Stimulated activated CD4-positive, alpha-beta T cell treated with anti-CD3 and anti-CD28 coated beads, Interleukin-2, amount 100 ng/mL, for 24 hours (primary cell): ENCODE results near the gene FILIP1L.

Experiments used
- DNase-seq, 2 donors: peaks; one replicate each; pipeline ENCODE4 v3.0.0-alpha.2; 2020

The FILIP1L gene

DNA sequence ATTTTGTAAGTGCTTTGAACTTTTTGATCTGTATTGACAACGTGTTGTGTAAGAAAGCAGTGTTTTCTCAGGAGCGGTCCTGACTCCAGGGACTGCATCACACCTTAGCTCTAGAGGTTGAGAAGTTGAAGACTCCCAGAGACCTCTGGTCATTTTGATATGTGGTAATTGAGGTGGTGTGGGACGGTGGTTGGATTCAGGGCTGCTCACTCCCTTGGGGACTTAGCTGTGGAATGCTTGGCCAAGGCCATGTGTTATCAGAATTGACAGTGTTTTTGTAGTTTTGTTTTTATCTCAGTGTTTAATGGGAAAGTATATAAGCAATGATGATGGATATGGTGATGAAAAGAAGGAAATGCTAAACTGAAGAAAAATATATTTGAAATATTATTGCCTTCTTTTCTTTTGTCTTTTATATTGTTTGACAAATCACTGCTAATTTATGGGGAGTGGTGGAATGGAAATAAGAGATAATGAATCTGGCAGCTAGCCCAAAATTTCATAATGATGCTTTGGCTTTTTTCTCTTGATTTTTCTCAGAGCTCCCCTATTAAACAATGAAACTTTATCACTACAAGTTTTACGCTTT, 280.6 kb downstream of the FILIP1L start:
- DNase-seq: no peak

DNA sequence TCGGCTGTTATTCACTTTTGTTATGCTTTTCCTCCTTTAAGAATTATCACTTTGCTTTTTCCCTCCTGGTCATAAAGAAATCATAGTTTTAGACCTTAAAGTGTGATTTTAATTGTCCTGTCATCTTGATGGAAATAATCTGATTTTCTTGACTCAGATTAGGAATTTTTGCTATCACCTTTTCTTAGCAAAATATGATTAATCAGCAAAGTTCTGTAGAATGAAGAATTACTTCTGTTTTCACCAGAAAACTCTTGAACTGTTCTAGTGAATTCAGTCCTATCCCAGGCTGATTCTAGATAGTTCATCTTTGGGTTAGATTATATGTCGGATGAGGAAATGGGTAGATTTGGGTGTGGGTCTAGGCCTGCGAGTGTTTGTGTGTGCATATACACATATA, 284.5 kb downstream of the FILIP1L start:
- no peak for DNase-seq

DNA sequence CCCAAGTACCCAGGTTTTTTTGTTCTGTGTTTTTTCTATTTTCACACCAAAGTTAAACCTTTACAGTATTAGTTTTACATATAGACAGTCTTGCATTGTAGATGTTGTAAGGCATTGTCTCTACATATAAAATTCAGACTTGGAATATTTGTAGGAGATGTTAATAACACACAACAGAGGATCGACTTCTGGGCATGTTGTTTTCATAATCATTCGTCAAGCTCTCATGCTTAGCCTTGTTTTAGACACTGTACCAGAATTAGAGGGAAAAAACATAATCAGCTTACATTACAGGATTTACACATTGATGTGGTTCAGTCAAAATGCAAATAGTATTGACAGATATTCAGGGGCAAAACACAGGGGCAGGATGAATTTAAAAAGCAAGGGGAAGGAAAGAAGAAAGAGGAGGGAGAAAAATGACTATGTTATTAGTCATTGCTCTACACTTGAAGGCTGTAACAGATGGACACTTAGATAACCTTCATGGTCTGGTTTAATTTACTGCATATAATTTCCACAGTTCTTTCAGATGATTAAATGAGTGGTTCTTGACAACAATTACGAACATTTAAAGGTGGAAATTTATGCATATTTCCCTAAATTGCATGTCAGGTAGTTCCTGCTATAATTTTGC, 289.2 kb downstream of the FILIP1L start:
- no peak for DNase-seq

DNA sequence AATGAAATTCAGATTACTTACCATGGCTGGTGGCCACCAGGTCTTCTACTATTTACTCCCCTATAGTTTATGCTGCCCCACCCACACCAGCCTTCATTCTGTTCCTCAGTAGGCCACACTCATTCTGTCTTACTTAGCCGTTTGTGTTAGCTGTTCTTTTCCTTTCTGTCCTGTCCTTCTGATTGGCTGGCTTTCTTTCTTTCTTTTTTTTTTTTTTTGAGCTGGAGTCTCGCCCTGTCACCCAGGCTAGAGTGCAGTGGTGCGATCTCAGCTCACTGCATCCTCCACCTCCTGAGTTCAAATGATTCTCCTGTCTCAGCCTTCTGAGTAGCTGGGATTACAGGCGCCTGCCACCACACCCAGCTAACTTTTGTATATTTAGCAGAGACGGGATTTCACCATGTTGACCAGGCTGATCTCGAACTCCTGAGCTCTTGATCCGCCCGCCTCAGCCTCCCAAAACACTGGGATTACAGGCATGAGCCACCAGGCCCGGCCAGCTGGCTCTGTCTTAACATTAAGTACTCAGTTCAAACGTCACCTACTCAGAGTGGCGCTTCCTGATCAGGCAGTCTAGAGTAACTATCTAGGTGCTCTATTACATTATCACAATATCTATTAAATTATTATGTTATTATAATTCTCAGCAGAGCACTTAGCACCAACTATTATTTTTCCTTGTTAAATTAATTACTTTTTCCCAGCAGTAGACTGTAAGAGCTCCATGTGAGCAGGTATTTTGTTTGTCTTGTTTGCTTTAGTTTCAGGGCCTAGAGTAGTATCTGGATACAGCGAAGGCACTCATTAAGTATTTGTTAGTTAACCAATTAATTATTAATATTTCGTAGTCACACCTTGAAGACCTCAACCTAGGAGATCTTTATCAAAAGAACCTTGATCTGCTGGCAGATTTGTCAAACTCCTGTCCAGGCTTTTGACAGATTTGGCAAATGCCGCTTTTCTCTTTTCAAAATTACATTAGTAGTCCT, 290.3 kb downstream of the FILIP1L start:
- DNase-seq: no peak

DNA sequence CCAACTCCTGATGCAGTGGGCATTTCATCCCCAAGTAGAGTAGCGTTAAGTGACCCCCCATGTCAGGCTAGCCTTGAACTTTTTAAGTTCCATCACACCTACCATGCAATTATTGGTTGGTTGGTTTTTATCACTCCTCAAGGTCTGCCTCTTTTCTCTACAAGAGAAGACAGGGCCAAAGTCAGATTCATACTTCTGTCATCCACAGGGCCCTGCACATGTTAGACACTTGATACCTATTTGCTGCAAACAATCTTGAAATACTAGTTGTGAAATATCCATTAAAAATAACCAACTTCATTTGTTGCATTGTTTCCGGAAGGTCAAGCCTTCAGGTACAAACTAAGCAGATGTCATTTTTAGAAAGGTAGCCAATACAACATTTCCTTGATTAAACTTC, 295.5 kb downstream of the FILIP1L start:
- DNase-seq: no peak

DNA sequence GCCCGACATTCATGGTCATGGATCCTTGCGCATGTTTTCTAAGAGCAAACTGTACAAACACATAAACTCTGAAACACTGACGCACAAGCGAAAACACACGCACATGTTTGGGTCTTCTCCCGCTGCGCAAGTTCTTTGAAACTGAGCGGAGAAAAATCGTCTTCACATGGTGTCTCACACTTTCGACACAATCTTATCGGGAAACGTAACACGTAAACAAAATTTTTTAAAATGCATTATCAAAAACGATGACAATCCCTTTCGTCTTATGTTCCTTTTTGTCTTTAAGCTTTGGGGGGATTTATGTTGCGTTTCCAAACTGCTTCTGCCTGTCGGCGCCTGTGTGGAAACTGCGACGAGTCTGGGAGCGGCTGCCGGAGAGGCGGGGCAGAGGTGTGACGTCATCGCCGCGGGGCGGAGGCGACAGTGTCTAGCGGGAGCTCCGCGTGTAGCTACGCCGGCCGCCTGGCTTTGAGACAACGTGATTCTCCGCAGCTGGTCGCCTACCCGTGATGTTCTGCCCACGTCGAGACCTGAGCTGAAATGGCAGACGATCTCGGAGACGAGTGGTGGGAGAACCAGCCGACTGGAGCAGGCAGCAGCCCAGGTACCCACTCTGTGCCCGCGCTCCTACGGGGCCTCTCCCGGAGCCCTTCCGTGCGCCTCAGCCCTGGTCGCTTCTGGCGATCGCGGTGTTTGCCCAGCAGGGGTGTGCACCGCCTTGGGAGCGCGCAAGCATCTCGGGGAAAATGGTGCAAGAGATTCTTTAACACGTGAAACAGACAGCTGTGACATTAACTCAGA, 296.7 kb downstream of the FILIP1L start, which contains the start of gene CMSS1:
CMSS1 (plus strand) TSS at position 426 of the 804 bp plus-strand sequence.
- DNase-seq: peak; percentile 97 to 98

DNA sequence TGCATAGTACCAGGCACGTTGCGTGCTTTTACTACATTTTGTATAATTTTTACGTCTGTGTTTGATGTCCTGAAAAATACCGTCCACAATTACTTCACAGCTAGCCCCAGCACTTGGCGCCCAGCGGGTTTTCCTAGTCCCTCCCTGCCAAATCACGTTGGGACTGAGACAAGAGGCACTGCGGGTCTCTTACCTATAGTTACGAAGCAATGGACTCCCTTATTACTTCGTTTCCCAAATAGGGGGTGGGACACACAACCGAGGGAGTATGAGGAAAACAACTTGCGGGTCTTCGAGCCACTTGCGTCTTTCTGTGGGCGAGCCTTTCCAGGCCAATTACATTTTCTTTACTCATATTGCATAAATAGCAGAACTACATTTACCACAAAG, 297.3 kb downstream of the FILIP1L start:
- peak; percentile 10 to 31 for DNase-seq

DNA sequence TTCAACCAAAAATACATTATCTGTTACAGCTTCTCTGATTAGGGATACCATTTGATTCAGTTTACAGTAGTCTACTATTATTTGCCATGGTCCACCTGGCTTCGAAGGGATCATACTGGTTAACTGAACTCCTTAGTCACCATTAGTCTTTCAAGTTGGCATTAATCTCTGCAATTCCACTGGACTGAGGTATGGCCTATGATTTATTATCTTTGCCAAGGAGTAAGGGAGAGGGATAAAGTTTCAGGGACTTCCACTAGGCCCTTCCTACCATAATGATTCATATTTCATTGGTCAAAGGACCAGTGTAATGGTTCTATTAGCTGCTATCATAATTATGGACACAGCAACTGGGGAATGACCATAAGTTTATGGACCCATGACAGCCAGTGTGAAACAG, 303.9 kb downstream of the FILIP1L start:
- DNase-seq: no peak

DNA sequence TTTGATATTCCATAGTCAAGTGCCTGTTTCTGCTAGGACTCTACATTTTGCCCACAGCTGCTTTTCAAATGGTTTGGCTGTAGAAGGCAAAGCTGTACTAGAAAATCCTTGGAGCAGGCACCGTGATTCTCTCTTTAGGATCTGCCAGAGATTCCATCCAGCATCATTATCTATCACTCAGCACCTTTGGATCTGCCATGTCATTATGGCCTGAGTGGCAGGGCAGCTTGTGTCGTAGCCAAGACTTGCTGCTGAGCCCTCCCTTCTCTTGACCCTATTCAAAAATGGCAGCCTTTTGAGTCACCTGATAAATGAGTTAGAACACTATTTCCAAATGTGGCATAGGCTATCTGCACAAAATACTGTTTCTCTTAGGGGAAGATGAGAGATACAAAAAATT, 304.7 kb downstream of the FILIP1L start:
- DNase-seq: no peak

DNA sequence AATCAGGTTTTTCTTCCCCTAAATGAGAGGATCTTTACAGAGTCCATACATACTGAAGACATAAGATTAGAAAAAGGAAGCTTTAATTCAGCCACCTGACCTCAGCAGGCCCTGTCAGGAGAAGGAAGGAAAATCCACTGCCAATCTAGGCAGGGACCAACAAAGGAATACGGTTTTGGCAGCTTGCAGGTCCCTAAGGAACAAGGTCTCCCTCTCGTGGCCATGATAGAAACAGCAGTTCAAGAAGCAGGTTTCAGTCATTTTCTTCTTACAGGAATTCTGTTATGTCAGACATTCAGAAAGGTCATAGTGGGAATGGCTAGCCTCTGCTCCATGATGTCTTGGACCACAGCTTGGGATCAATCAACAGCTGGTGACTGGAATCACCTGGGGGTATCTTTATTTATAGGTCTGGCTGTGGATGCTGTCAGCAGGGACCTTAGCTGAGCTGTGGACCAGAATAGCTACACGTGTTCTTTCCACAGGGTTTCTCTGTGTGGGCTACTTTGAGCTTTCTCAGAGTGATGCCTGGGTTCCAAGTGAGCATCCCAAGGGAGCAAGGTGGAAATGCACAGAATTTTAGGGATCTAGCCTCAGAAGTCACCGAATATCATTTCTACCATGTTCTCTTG, 306.0 kb downstream of the FILIP1L start:
- DNase-seq: peak; percentile 24 to 46

DNA sequence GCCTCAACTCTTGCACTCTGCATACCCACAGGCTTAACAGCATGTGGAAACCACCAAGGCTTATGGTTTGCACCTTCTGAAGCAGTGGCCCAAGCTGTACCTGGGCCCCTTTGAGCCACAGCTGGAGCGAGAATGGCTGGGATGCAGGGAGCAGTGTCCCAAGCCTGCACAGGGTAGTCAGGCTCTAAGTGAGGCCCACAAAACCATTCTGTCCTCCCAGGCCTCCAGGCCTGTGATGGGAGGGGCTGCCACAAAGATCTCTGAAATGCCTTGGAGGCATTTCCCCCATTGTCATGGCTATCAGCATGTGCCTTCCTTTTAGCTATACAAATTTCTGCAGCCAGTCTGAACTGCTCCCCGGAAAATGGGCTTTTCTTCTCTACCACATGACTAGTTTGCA, 309.1 kb downstream of the FILIP1L start:
- no peak for DNase-seq

DNA sequence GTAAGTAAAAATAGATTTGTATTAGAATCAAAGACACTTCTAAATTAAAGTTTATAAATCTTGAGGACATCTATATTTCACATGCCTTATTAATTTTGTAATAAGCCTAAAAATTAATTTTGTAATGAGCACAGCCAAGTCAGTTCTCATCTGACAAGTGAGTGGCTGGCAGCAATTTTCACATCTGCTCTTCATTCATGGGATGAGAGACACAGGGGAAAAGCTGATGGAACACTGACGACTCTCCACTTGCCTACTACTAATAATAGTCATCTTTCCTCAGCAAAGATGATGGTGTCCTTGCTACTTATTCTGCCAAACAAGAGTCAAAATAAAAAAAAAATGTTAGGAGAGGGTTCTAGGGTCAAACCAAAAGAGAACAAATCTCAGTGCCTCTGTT, 311.0 kb downstream of the FILIP1L start:
- no peak for DNase-seq

DNA sequence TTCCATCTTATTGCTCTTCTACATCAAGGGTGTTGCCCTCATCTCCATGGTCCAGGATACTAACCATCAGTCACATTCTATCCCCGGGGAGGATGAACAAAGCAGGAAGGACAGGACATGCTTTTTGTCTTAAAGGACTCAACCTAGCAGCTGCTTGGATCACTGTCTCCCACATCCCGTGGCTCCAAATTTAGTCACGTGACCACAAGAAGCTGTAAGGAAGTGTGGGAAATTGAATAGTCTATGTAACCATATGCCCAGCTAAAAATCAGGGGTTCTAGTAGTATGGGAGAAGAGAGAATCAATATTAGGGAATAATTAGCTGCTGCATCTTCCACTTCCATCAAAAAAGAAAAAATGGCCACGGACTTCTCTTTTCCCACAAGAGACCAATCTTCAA, 314.9 kb downstream of the FILIP1L start:
- DNase-seq: no peak

DNA sequence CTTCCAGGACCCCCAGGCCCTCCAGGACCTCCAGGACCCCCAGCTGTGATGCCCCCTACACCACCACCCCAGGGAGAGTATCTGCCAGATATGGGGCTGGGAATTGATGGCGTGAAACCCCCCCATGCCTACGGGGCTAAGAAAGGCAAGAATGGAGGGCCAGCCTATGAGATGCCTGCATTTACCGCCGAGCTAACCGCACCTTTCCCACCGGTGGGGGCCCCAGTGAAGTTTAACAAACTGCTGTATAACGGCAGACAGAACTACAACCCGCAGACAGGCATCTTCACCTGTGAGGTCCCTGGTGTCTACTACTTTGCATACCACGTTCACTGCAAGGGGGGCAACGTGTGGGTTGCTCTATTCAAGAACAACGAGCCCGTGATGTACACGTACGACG, 318.7 kb downstream of the FILIP1L start:
- DNase-seq: no peak

DNA sequence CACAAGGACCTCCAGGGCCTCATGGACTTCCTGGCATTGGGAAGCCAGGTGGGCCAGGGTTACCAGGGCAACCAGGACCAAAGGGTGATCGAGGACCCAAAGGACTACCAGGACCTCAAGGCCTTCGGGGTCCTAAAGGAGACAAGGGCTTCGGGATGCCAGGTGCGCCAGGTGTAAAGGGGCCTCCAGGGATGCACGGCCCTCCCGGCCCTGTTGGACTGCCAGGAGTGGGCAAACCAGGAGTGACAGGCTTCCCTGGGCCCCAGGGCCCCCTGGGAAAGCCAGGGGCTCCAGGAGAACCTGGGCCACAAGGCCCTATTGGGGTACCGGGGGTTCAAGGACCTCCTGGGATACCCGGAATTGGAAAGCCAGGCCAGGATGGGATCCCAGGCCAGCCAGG, 319.8 kb downstream of the FILIP1L start:
- DNase-seq: no peak

DNA sequence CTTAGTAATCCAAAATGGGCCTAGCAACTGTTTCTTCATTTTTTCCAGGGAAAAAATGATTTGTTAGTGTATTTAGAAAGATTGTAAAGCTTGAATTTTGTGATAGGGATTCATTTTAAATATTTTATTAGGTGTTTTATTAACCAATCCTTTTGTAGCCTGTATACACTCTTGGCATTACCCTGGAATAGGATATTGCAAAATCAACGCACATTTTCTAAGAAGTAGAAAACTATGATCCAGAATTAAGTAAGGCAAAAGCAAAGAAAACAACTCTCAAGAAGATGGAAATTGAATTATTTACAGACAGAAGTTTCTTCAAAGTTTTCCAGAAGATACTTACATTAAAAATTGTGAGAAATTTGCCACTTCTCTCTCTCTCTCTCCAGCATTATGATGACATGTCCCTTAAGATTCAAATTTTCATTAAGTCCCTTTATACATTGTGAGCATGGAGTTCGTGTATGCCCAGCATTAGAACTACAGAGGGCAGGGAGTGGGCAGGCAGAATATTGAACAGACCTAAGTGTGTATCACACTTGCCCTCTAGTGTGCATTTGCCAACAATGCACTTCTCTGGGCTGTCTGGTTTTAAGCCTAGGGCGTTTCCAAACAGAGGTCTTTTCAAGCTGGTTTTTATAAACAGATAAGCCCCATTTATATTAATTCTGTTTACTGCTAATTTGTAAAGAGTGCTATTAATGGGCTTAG, 325.1 kb downstream of the FILIP1L start:
- DNase-seq: peak in 1 of 2 donors; percentile 2
